HG03103 (cell line): ENCODE data around the gene CCL1.

Experiments
- ATAC-seq: cut with Tn5 transposase; IDR thresholded peaks from one replicate; pipeline ENCODE4 v1.9.1; 2021; ENCODE audit warnings: low read depth; ENCODE audit not compliant: unreplicated experiment

CCL1 gene

DNA sequence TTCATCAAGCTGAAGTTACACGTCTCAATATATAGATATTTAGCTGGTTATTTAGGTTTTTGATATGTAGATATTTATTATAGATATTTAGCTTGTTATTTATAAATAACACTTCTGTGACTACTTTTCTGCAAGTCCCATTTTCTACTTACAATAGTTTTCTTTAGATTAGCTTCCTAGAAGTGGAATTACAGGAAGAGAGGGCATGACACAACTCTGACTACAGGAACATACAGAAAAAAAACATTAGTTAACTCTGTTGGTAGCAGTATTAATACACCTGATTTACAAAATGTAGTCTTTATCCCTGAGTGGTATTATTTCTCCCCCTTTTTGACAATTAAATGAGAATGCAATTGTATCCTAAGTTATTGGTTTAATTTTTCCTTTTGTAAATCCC lies 21.2 kb upstream of the CCL1 start:
- ATAC-seq: no peak

DNA sequence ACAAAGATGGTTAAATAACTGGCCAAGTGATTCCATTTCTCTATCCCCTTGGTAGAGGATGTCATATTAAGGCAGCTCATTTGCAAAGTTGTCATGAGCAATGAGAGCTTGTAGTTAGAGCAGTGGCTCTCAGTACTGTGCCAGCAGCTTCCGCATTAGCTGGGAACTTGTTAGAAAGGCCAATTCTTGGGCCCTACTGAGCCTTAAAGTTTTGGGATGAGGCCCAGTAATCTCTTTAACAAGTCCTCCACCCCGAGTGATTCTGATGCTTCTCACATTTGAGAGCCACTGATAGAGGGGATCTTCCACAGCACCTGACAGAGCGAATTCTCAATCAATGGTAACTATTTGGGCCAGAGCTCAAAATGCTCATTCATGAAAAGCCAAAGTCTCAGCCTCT lies 20.2 kb upstream of the CCL1 start:
- ATAC-seq: no peak

- no peak for ATAC-seq
Observed at GRCh38 chr17:34382621-34383124, 19.6 kb upstream of the CCL1 start.

- no peak for ATAC-seq
Observed at GRCh38 chr17:34379868-34380267, 16.8 kb upstream of the CCL1 start.

- no peak for ATAC-seq
Observed at GRCh38 chr17:34378664-34379101, 15.7 kb upstream of the CCL1 start.

- peak; percentile 46 for ATAC-seq
Observed at GRCh38 chr17:34377078-34377823, 14.2 kb upstream of the CCL1 start.

GRCh38 chr17:34375426-34375997 lies 12.5 kb upstream of the CCL1 start:
- no peak for ATAC-seq

- ATAC-seq: no peak
Observed at GRCh38 chr17:34374457-34374856, 11.4 kb upstream of the CCL1 start.

- no peak for ATAC-seq
Observed at GRCh38 chr17:34371405-34372100, 8.5 kb upstream of the CCL1 start.

DNA sequence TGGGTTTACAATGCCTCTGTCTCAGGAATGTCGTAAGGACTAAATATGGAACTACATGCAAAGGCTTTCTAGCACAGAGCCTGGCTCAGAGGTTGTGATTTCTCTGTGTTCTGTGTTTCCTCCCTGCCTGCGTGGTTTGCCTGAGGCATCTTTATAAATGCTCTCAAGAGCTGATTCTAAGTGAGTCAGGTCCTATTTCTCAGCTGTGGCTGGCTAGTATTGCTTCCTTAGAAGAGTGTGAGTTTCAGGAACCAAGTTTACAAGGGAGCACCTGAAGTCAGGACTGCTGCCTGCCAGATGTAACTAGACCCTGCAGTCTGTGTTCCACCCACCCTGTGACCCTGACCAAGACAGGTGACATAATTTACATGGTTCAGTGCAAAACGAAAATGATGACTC lies 8.0 kb upstream of the CCL1 start:
- no peak for ATAC-seq

DNA sequence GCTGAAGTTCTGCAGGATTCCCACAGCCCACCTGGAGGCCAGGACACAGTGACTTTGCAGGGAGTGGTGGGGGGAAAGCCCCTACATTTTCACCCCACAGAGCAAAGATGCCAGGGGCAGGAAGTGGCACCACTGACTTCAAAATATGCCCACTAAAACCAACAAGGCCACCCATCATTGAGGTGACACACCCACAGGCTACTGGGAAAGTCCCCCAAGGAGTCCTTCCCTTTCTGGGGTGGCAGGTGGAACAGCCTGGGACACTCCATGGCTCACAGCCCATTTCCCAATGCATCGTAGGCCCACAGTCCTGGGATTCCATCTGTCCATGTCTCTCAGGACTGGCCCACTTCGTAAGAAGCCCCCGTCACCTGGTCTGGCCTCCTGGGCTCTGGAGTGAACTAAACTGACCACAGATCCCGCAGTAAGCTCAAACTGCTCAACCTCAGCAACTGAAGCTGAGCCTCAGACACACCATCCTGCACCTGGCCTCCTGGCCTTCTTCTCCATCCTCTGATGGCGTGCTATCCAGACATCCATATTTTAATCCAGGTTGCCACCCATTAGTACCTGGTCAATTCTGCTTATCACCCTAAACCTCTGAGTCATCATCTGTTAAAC lies 7.5 kb upstream of the CCL1 start:
- no peak for ATAC-seq

GRCh38 chr17:34369571-34369970 lies 6.5 kb upstream of the CCL1 start:
- ATAC-seq: no peak

- no peak for ATAC-seq
Observed at GRCh38 chr17:34368946-34369500, 6.0 kb upstream of the CCL1 start.

GRCh38 chr17:34368196-34368945 lies 5.3 kb upstream of the CCL1 start:
- no peak for ATAC-seq

DNA sequence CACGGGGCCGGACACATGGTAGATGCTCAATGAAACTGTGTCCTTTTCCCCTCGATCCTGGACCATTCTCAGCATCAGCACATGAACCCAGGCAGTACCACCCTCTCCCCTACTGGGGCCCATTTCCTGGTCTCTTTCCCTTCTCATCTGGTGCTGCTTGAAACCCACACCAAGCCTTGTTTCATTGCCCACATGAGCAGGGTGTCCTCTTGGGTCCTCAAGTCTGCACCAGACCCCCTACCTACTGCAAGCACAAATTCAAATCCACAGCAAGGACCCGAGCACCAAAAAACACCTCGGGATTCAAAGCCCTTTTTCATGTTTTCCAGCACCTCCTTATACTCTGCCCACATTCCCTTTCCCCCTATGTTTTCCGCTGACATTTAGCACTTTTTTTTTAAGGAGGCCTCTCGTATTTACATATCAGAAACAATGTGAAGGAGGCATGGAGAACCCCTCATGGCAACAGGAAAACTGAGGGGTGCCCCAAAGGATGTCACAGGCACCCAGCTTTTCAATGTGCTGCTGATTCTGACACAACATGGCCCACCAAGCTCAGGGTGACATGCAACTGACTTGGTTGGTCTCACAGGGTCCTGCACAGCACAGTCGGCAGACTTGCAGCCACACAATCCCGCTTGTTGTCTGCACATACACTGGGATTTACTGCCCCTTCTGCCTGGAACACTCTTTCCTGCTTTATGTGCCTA lies 4.6 kb upstream of the CCL1 start:
- ATAC-seq: no peak

DNA sequence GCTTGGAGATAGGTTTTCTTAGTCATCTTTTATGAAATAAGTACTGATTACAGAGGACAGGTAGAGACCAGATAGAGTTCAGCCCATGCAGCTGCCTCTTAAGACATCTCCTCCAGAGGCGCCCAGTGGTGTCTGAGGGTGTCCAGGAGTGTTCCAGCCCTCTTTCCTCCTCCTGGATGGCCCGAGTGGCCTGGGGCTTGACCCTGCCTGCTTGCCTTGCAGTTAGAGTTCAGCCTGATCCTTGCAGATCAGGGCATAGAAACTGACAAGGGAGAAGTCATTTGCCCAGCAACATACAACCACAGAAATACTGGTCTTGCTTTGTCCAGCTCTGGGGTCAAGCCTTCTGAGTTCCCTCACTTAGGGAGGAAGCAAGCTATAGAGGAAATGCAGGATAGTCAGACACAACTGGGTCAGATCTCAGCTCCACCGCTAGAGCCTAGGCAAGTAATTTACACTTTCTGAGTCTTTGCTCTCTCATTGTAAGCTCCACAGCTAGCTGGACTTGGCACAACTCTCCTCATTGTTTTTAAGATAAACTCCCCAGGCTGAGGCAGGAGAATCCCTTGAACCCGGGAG lies 3.6 kb upstream of the CCL1 start:
- no peak for ATAC-seq

GRCh38 chr17:34366010-34366409 lies 3.0 kb upstream of the CCL1 start:
- no peak for ATAC-seq

DNA sequence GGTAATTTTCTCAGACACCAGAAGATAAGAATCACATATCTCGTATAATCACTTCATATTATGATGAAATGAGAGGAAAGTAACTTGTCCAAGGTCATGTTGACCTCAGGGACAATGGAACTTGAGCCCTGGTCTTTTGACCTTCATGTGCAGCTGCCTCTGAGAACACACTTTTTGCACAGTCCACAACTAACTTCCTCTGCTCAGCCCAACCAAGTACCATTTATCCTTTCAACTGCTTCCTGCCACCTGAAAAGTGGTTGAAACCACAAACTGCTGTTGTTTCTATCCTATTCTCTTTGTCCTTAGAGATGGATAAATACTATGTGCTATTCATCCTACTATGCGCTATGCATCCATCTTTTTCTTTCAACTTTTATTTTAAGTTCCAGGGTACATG lies 2.3 kb upstream of the CCL1 start:
- no peak for ATAC-seq

DNA sequence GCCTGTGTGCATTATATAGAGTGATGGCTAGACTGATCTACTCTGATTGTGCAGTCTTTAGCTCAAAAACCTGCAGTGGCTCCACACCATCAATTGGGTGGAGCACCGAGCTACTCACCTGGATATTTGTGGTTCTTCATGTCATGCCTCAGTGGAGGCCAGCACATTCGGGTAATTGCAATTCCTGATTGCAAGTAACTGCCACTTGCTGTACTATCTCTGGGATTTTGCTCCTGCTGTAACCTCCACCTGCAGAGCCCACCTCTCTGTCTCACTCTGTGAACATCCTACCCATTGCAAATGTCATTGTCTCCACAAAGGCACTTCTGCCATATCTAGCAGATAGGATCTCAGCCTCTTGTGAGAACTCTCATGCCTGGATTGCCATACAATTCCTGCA lies 1.7 kb upstream of the CCL1 start:
- no peak for ATAC-seq
